Measurements from ENCODE around the gene SLC39A11.
"Not testable (repeated sequence)": the region's sequence is repeated elsewhere in the genome, so short reads cannot be mapped to it uniquely, and the experiment has no call there.

Gene SLC39A11

DNA sequence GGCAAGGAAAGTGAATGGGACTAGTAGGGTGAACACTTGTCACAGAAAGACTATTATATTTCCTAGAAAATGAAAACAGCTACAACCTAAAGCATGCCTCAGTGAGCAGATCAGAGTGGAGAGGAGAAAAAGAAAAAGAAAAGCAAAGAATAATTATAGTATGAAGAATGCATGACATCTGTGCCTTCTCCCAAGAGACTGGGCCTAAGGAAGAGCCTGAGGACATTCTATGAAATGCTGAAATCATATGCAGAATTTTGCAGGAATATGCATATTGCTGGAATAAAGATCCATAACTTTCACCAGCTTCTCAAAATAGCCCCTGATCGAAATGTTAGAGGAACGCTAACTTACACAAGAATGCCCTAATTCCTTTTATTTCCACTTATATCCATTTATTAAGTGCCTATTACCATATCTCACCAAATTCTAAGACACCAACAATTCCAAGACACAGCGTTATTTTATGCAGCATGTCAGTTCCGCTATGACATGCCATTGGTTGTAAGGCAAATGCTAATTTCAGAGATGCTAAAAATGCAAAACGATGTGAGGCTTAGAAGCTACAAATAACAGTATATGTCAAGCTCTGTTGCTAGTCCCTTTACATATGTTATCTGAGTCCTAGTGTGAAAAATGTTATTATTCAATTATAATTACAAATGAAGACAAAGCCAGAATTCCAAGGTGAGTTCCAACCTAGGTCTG lies 171.0 kb downstream of the SLC39A11 start:
- no peak for DNase-seq (ENCODE audit: low read depth in 2 of 2)

- no peak for DNase-seq (ENCODE audit: low read depth in 2 of 2)
Observed at GRCh38 chr17:72920513-72920912, 172.0 kb downstream of the SLC39A11 start.

DNA sequence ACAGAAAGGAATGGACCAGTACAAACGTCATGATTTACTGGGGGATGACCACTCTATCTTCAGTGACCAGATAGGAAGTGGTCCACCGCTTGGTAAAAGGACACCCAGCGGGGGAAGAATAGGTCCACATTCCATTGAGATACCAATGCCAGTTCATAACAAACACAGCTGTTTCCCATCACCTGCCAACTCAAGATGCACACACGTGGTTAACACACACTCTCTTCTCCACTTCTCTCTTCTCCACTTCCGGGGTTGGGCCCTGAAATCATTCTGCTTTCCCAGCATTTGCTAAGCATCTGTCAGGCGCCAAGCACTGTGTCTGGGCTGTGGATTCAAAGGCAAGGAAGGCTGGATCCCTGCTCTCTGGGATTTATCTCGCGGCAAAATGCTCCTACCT lies 175.5 kb downstream of the SLC39A11 start:
- no peak for DNase-seq (ENCODE audit: low read depth in 2 of 2)

GRCh38 chr17:72915625-72916081 lies 176.8 kb downstream of the SLC39A11 start:
- no peak for DNase-seq (ENCODE audit: low read depth in 2 of 2)

- DNase-seq (ENCODE audit: low read depth in 2 of 2) = no peak
Observed at GRCh38 chr17:72913142-72913682, 179.3 kb downstream of the SLC39A11 start.

GRCh38 chr17:72906306-72906705 lies 186.2 kb downstream of the SLC39A11 start:
- DNase-seq (ENCODE audit: low read depth in 2 of 2) = no peak

- DNase-seq (ENCODE audit: low read depth in 2 of 2) = no peak
Observed at GRCh38 chr17:72903522-72903921, 189.0 kb downstream of the SLC39A11 start.

GRCh38 chr17:72901657-72902056 lies 190.8 kb downstream of the SLC39A11 start:
- DNase-seq (ENCODE audit: low read depth in 2 of 2) = no peak

GRCh38 chr17:72901083-72901482 lies 191.4 kb downstream of the SLC39A11 start:
- no peak for DNase-seq (ENCODE audit: low read depth in 2 of 2)

DNA sequence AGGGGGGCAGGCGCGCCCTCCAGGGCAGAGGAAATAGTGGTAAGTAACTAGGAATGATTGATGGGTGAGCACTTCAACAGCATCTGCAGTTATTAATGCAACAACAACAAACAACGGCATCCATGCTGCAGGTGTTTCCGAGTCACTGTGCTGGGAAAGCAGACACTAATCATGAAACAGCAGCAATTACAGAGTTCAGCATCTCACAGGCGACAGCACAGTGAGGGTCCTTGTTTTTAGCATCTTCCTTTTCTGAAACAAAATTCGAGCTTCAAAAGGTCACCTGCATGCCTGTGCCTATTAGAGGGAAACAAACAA lies 191.9 kb downstream of the SLC39A11 start:
- no peak for DNase-seq (ENCODE audit: low read depth in 2 of 2)

DNA sequence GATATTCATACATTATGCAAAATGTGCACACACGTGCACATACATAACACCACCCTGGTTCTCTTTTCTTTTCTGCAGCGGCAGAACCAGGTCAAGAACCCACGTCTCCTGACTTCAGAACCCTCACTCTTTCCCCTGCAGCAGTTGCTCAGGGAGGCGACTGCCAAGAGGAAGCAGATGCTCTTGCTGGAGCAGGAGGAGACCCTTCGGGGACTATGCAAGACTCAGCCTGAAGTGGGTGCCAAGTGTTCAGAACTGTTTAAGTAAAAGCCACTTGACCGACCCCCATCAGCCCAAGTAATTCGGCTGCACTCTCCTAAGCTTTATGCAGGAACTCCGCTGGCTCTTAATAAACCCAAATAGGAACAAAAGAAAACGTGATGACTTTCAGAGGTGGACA lies 193.8 kb downstream of the SLC39A11 start:
- no peak for DNase-seq (ENCODE audit: low read depth in 2 of 2)

- not testable (repeated sequence) for DNase-seq (ENCODE audit: low read depth in 2 of 2)
Observed at GRCh38 chr17:72896288-72896687, 196.2 kb downstream of the SLC39A11 start.

DNA sequence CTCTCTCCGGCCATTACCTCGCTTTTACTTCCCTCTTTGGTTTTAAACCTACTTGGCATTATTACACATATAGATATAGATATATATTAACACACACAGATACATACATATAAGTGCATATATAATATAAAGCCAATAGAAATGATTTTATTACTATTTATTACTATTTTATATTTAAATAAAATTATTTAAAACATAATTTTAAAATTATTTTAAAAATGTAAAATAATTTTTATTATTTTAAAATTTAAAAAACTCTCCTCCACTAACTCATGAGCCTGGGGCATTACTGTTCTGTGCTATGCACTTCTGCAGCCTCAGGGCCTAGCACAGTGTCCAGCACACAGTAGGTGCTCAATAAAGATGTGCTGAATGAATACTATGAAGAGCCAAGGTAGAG lies 200.9 kb downstream of the SLC39A11 start:
- DNase-seq (ENCODE audit: low read depth in 2 of 2) = no peak

GRCh38 chr17:72890711-72891110 lies 201.8 kb downstream of the SLC39A11 start:
- peak; percentile 18 to 31 for DNase-seq (ENCODE audit: low read depth in 2 of 2)

DNA sequence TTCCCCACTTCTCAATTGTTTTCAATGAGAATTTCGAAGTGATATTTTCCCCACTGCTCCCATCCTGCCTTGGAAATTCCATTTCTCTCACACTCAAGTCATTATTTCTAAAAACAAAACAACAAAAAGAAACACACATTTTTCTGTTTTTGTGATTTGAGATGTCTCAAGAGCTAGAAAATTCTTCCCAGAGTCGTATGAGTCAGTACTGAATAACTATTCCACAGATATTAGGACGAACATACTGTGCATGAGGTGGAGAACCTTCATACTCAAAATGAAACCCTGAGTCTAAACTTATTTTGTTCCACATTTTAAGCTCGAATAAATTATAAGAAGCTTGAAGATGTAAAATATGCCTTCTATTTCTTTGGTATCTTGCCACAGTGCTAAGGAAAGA lies 204.6 kb downstream of the SLC39A11 start:
- DNase-seq (ENCODE audit: low read depth in 2 of 2) = peak in 1 of 2 experiments; percentile 2

DNA sequence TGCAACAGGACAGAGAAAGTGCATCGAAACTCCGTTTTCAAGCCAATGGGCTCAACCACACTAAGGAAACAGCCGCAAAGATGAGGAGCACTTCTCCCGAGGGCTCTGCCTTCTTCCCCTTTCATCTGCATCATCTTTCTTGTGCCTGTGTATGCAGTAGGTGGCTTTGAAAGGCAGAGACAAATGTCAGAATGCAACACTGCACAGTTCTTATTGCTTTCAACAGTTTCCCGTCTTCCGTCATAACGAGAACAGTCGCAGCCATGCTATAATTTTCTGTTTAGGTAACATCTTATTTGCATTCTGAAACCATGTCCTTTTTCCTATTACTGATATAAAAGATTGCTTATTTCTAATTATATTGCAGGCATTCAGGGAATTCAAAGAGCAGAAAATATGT lies 205.2 kb downstream of the SLC39A11 start:
- DNase-seq (ENCODE audit: low read depth in 2 of 2) = no peak

GRCh38 chr17:72886622-72887021 lies 205.9 kb downstream of the SLC39A11 start:
- no peak for DNase-seq (ENCODE audit: low read depth in 2 of 2)

DNA sequence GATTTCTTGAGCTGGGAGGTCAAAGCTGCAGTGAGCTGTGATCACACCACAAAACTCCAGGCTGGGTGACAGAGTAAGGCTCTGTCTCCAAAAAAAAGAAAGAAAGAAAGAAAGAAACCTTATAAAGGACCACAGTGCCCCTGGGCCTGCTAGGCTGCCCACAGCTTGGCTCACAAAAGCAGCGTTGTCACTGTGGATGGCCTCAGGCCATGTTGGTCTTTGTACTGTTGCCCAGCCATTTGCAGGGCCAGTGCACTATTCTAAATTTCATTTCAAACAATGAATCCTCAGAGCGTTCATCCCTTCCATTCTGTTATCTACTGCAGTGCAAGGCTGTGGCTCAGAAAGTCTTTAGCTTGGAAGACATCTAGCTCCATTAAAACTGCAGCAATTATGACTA lies 208.4 kb downstream of the SLC39A11 start:
- no peak for DNase-seq (ENCODE audit: low read depth in 2 of 2)

GRCh38 chr17:72883351-72883750 lies 209.1 kb downstream of the SLC39A11 start:
- no peak for DNase-seq (ENCODE audit: low read depth in 2 of 2)

- DNase-seq (ENCODE audit: low read depth in 2 of 2) = no peak
Observed at GRCh38 chr17:72882426-72882825, 210.1 kb downstream of the SLC39A11 start.

DNA sequence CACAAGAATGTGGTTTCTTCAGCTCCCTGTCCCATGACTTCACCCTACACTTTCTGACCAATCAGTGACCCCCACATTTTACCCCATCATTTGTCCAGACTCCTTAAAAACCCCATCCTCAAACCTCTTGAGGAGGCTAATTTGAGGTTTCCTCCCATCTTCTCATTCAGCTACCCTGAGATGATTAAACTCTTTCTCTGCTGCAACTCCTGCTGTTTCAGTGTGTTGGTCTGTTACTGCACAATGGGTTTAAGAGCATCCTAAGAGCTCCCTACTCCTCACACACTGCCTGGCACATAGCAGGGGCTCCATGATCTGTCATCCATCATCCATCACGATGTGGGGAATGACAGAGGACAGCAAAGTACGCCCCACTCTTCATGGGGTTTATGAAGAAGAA lies 212.6 kb downstream of the SLC39A11 start:
- no peak for DNase-seq (ENCODE audit: low read depth in 2 of 2)

GRCh38 chr17:72878975-72879660 lies 213.4 kb downstream of the SLC39A11 start:
- no peak for DNase-seq (ENCODE audit: low read depth in 2 of 2)

- no peak for DNase-seq (ENCODE audit: low read depth in 2 of 2)
Observed at GRCh38 chr17:72877348-72877747, 215.1 kb downstream of the SLC39A11 start.
